ENCODE data around the gene AKAP8L. TPM values are rescaled to one million over a fixed set of nuclear protein-coding genes. Genes with fewer than 3 reads are reported as not detected.

AKAP8L gene
- total RNA-seq, 1 donor from 2014 or later: 79.8 TPM

GRCh38 chr19:15449620-15450527, 31.1 kb upstream of the AKAP8L start, which contains the start of gene WIZ:
Gene WIZ (minus strand): TSS chr19:15449956. CDS start chr19:15448307, 1,649 bp downstream.
- Histone ChIP-seq H3K36me3 (ENCODE audit: control insufficient read depth, insufficient read depth, low read length) (no peaks in the 10 kb centered on the region), H3K27me3 (ENCODE audit: control insufficient read depth, insufficient read depth, low read length) (peaks cover 12% of the 10 kb centered on the region), H3K4me3 (ENCODE audit: low read depth, low read length) (peak within 1 kb of the TSS; percentile 73)
- TF ChIP-seq, protein P1, sequence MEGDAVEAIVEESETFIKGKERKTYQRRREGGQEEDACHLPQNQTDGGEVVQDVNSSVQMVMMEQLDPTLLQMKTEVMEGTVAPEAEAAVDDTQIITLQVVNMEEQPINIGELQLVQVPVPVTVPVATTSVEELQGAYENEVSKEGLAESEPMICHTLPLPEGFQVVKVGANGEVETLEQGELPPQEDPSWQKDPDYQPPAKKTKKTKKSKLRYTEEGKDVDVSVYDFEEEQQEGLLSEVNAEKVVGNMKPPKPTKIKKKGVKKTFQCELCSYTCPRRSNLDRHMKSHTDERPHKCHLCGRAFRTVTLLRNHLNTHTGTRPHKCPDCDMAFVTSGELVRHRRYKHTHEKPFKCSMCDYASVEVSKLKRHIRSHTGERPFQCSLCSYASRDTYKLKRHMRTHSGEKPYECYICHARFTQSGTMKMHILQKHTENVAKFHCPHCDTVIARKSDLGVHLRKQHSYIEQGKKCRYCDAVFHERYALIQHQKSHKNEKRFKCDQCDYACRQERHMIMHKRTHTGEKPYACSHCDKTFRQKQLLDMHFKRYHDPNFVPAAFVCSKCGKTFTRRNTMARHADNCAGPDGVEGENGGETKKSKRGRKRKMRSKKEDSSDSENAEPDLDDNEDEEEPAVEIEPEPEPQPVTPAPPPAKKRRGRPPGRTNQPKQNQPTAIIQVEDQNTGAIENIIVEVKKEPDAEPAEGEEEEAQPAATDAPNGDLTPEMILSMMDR (IDR thresholded peaks at IDR 0.05; ENCODE audit: insufficient read depth, low read length, poor library complexity, severe bottlenecking): no peak
- DNase-seq (ENCODE audit: low read depth): no peak

DNA sequence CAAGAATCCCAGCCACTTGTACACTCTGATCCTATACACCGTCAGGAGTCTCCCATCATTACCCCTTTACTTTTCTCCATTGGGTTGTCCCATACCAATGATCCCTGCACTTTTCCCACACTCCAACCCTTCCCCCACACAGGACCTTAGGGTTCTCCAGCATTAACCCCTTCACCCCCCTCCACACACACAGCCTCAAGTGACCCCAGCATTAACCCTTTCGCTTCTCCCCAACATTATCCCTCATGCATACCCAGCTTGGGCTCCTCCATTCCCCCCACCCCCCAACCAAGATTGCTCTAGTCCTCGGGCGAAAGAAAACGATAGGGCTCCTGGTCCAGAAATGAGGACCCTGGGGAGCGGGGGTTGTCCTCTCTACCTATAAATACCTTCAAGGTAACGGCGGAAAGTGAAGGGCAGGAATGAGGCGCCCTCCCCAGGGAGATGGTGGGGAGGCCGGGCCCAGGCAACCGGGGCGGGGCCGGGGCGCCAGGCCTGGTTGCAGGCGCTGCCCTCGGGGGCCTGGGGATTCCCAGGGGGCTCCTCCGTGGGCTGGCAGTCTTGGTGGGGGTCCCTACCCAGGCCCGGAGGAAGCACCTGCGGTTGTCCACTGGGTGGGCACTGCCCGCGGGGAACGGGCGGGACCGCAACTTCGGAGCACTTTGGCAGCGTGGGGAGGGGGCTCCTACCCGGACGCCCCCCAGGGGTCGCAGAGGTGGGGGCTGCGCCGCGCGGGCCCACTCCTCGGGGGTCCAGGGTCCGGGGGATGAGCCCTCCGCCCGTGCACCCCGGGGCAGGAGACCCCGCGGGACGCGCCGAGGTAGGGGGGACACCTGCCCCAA, 30.2 kb upstream of the AKAP8L start:
- H3K27me3 ChIP-seq (ENCODE audit: control insufficient read depth, insufficient read depth, low read length): peaks cover 8% of the 10 kb centered on the region
- TF ChIP-seq, protein P1 (IDR thresholded peaks at IDR 0.05; ENCODE audit: insufficient read depth, low read length, poor library complexity, severe bottlenecking): no peak
- H3K4me3 ChIP-seq (ENCODE audit: low read depth, low read length): peak overlapping the region; percentile 73
- H3K36me3 ChIP-seq (ENCODE audit: control insufficient read depth, insufficient read depth, low read length): no peaks in the 10 kb centered on the region
- no peak for DNase-seq (ENCODE audit: low read depth)

DNA sequence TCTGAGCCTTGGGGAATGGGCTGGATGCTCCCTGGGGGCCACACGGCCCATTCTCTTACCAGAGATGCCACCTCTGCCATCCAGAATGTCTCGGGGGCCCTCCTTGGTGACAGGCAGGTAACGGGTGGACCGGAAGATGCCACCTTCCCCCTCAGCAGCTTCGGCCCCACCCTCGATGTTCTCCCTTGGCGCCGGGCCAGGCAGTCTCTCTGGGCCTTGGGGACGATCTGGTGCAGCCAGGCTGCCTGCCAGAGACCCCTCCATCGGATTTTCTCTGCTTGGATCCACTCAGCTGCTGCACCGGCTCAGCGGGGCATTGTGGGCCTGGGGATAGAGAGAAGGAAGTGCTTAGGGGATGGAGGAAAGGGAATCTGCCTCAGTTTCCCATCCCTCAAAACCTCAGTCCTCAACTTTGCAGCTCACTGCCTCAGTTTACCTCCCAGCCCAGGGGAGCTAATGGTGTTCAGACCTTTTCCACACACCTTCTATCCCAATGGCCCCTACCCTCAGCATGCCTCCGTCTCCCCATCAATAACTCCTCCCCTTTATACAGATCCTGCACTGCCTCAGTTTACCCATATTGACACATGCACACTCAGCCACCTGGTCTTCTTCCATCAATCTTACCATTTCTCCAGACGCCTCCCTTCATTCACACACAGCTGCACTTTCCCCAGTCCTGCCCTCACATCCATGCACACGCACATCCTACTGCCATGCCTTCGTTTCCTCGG, 29.4 kb upstream of the AKAP8L start:
- H3K36me3 ChIP-seq (ENCODE audit: control insufficient read depth, insufficient read depth, low read length): no peaks in the 10 kb centered on the region
- TF ChIP-seq, protein P1 (IDR thresholded peaks at IDR 0.05; ENCODE audit: insufficient read depth, low read length, poor library complexity, severe bottlenecking): no peak

DNA sequence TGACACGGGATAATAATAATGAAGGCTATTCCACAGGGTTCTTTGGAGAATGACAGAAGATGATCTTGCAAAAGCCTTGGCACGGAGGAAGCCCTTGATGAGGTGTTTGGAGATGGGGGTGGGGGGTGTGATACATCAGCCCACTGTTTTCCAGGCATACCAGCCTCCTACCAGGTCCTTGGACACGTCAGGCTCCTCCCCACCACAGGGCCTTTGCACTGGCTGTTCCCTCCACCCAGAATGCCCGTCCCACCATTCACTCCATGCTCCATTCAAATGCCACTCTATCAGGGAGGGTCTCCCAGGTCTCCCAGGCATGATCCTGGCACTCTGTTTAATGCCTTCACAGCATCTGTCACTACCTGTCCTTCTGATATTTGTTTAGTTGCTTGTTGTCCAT, 28.3 kb upstream of the AKAP8L start:
- TF ChIP-seq, protein P1 (IDR thresholded peaks at IDR 0.05; ENCODE audit: insufficient read depth, low read length, poor library complexity, severe bottlenecking): no peak
- H3K4me3 ChIP-seq (ENCODE audit: low read depth, low read length): no peak overlapping the region

More for the DNA sequence above, 29.4 kb upstream of the AKAP8L start:
- Histone ChIP-seq H3K27me3 (ENCODE audit: control insufficient read depth, insufficient read depth, low read length) (peaks cover 2% of the 10 kb centered on the region), H3K4me3 (ENCODE audit: low read depth, low read length) (no peak overlapping the region)
- DNase-seq (ENCODE audit: low read depth): no peak

GRCh38 chr19:15445807-15446376, 27.1 kb upstream of the AKAP8L start:
- TF ChIP-seq, protein P1 (IDR thresholded peaks at IDR 0.05; ENCODE audit: insufficient read depth, low read length, poor library complexity, severe bottlenecking): no peak
- no peak for DNase-seq (ENCODE audit: low read depth)
- Histone ChIP-seq H3K27me3 (ENCODE audit: control insufficient read depth, insufficient read depth, low read length) (no peaks in the 10 kb centered on the region), H3K36me3 (ENCODE audit: control insufficient read depth, insufficient read depth, low read length) (no peaks in the 10 kb centered on the region), H3K4me3 (ENCODE audit: low read depth, low read length) (no peak overlapping the region)

More for the DNA sequence above, 28.3 kb upstream of the AKAP8L start:
- DNase-seq (ENCODE audit: low read depth): no peak
- H3K27me3 ChIP-seq (ENCODE audit: control insufficient read depth, insufficient read depth, low read length): no peaks in the 10 kb centered on the region
- H3K36me3 ChIP-seq (ENCODE audit: control insufficient read depth, insufficient read depth, low read length): no peaks in the 10 kb centered on the region

All from kidney epithelial cell (primary cell).